Activated T-cell treated with anti-CD3 and anti-CD28 coated beads for 48 hours (primary cell): Measurements from ENCODE around the gene NTN4.
A peak's percentile ranks its signal among the peaks of the same experiment; 100 is the strongest.
"Not testable (repeated sequence)": the region's sequence is repeated elsewhere in the genome, so short reads cannot be mapped to it uniquely, and the experiment has no call there.

Experiments
- DNase-seq: peaks from one replicate; pipeline ENCODE4 v3.0.0-alpha.2; 2020; ENCODE audit warnings: low read depth

NTN4 gene

DNA sequence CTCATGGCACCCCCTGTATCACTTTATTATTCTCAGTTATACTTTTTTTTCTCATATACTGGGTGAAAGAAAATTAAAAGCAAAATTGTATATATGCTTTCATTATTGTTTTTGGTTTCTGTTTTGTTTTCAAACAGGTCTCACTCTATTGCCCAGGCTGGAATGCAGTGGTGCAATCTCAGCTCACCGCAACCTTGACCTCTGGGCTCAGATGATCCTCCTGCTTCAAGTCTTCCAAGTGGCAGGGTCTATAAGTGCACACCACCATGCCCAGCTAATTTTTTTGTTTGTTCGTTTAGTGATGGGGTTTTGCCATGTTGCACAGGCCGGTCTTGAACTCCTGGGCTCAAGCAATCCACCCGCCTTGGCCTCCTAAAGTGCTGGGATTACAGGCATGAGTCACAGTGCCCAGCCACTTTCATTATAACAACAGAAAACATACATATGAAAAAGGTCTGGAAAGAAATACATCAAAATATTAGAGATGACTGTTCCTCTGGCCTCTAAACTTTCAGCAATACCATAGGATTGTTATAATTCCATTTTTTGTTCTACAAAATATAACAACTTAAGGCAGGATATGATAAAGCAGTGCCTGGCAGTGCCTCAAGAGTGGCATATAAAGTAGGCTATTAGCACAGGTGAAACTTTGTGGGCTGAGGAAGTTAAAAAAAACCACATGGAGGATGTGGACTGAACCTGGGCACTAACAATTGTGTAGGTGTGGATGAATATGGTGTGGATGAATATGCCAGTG, 5.8 kb upstream of the NTN4 start:
- DNase-seq = no peak

DNA sequence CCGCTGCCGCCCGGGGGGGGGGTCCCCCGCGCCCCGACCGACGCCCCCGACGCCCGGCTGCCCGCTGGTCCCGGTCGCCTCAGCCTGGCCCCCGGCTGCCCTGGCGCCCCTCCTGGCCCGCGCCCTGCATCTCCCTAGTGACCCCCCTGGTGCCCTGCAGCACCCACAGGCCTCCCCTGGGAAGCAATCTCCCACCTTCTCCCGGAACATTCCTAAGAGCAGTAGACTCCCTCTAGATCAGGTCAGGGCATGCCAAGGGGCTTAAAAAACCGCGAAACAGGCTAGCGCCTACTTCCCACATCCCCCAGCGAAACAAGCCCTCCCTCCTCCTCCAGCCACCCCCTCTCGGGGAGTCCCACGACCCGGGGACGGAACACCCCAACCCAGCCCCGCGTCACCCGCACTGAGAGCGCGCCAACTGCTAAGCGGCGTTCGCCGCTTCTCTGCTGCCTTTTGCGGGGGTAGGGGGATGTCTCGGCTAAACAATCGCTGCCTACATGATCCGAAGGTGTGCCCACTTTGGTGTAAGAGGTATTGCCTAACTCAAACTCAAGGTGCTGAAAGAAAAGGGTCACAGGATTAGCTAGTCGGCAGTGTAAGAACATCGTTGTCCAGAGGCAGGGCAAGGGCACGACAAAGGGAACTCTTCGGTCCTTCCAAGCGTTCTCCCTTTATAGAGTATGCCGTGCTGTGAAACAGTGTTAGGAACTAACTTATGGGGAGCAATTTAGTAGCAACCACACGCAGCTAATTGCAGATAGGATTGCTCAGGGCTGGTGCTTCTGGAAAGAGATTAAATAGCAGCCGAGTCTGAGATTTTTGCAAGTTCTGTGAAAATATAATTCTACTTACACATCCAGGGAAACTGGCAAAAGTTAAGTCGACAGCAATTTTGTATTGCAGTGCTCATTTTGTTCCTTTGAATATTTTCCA, 619 bp upstream of the NTN4 start:
- peak; percentile 4 for DNase-seq

DNA sequence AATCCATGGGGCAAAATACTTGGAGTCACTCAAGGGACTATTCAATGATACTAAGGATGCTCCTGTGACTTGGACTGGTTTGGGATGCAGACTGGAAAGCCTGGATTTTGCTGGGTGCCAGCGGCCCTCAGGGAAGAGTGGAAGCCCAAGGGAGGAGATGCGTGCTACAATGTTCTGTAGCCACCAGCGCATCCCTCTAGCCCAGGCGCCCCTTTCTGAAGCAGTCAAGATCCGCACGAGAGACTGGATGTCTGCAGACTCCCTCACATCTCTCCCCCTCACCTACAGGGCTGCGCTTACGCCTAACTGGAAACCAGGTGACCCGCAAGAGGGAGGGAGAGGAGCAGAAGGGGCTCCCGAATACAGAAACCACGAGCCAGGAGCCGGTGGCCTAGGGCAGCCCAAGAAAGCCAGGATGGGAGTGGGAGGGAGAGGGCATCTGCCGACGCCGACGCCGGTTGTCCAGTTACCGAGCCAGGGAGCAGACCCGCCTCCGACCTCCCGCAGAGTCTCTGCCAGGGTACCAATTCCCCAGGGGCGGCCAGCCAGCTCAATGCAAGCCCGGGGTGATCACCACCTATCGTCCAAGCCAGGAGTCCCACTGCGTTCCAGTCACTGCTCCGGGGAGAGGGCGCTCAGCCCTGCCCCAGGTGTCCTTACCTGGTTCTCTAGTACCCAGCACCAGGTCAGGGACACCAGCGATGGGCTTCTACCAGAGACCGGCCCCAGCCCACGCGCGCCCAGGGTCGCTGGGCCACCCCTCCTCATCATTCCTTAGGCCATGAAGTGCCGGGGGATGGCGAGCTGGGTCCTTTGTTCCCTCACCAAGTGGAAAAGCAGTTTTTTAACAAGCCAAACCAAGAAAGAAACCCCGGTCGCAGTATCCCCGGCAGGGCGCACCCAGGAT, 1.2 kb downstream of the NTN4 start:
- no peak for DNase-seq

DNA sequence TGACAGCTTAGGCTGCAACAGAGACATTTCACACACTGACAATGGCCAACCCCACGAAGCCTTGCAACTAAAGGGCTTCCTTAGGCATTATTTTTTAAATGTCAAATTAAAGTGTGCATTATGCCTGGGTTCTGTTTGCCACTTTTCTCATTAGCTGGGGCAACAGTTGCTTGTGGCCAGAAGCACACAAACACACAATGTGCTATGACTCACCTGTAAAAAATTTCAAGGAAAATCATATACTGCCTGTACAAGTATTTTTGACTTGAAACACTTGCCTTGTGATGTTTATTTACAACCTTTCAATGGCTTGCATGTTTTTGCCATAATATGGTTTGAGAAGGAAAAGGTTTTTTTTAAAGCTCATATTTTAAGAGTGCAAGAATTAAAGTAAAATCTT, 1.9 kb downstream of the NTN4 start:
- DNase-seq = no peak

DNA sequence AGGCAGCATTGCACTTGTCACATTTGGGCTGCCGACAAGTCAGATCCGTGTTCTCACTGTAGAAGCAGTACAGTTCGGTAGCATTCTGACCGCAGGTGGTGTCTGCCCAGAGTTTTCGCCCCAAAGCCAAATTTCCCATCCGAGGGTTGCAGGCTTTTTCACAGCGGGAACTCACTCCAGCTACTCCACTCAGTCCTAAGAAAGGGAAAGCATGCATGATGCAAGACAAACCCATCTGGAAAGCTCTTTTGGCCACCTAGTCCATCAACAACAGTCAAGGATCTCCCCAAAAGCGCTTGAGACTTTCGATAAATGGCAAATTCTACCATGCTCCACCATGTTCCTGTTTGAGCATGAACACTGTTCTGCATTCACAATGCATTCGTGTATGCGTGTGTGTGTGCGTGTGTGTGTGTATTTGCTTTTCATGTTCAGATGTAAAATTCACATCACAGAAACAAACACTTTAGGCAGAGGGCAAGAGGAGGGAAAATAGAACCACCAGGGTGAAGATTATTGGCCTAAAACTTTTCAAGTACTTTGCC, 3.2 kb downstream of the NTN4 start:
- DNase-seq = no peak

DNA sequence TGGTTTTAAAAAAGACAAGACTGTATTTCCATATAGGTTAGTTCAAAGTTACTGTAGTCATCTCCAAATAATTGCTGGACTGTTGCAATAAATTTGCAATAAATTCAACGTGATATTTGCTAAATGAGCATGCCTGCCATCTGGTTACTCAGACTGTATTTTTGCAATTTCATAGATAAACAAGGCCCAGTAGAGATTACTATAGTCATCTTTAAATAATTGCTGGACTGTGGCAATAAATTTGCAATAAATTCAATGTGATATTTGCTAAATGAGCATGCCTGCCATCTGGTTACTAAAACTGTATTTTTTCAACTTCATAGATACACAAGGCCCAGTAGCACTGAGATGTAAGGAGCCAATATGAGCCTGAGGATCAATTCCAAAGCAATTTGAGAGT, 5.6 kb downstream of the NTN4 start:
- DNase-seq = no peak

DNA sequence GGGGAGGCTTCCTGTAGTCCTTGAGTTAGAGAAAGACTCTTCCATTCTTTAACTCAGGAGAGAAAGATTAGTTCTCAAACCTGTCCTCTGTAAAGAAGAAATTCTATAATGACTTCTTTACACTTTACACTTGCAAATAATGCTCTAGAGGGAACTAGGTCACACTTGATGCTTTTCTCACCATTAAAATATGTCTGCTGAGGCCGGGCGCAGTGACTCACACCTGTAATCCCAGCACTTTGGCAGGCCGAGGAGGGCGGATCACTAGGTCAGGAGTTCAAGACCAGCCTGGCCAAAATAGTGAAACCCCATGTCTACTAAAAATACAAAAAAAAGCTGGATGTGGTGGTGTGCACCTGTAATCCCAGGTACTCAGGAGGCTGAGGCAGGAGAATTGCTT, 6.3 kb downstream of the NTN4 start:
- DNase-seq = no peak

DNA sequence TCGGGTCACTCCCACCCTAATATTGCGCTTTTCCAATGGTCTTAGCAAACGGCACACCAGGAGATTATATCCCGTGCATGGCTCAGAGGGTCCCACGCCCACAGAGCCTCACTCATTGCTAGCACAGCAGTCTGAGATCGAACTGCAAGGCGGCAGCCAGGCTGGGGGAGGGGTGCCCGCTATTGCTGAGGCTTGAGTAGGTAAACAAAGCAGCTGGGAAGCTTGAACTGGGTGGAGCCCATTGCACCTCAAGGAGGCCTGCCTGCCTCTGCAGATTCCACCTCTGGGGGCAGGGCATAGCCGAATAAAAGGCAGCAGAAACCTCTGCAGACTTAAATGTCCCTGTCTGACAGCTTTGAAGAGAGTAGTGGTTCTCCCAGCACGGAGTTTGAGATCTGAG, 15.1 kb downstream of the NTN4 start:
- not testable (repeated sequence) for DNase-seq

DNA sequence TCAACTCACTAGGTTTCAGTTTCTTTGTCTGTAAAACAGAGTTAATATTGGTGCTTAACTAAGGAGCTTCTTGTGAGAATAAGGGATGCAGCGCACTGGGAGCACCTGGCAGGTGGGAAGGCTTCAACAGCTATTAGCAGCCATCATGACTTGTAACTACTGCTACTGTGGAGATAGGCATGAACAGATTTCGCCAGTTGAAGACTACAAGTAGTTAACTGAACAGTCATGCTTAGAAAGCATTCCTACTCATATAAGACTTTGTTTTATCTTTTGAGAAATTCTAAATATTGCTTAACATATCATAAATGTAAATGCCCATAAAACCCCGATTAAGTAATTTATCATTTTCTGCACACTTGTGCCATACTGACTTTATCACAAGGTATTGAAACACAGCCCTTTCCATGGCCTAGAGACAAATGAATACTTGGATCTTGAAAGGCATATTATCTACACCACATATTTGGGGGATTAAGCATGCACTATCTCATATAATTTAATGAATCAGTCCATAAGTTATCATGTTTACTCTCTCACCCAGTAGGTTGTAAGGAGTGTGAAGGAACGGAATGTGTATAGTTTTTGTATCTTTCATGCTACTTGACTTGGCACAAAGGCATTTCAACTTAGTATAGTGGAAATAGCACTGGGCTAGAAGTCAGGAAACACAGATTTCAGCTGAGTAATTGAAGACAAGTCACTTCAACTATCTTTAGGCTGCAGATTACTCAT, 16.1 kb downstream of the NTN4 start:
- DNase-seq = no peak

DNA sequence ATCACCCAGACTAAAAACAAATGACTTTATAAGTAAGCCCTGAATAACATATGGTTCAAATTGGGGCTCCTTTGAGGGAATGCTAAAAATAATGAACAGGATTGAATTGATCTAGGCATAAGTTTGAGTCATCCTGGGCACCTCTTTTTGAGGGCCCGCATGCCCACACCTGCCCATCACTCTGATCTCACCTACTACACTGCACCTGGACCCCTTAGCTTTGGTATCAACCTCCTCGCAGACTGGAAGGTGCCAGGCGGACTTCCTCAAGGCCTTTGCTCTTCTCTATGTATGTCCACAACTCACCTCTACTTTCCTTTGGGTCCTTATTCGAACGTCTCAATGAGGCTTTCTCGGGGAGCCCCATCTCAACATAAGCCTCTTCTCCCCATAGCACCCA, 17.2 kb downstream of the NTN4 start:
- DNase-seq = no peak

DNA sequence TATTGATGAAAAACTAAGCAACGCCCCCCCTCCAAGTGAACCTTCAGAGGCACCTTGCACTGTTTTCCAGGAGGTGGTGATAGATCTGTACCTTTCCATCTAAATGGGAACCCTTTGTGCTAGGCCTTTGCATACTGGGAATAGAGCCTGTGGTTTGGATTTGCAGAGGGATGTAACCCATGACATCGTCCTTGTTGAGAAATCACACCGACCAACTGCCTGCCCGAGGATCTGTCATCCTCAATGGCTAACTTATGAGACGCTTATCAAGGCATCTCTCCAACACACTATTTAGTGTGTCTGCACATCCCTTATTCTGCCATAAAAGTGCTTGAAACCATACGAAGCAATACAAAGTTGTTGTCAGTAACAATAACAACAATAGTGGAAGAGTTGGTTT, 22.9 kb downstream of the NTN4 start:
- no peak for DNase-seq

DNA sequence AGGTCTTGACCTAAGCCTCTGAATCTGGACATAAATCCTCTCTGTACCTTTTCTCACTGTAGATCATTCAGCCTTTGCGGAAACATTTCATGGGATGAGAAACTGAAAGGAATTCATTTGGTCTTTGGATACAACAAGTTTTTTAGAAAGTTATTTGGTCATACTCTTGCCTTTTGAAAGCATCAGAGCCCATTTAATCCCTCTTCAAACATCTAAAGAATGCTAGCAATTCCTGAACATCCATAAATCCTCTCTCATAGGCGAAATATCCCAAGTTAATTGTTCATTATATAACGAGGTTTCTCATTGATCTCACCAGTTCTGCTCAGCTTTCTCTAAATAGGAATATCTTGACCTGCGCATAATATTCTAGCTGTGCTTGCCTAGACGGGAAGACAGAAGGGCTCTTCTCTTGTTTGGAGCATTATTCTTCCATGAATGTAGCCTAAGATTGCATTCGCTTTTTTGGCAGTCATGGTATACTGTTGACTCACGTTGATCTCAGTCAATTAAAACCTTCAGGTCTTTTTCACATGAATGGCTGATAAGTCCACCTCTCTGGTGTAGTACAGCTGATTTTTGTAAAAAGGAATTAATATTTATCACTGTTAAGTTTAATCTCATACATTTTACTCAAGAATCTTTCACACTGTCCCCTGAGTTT, 24.1 kb downstream of the NTN4 start:
- DNase-seq = no peak

DNA sequence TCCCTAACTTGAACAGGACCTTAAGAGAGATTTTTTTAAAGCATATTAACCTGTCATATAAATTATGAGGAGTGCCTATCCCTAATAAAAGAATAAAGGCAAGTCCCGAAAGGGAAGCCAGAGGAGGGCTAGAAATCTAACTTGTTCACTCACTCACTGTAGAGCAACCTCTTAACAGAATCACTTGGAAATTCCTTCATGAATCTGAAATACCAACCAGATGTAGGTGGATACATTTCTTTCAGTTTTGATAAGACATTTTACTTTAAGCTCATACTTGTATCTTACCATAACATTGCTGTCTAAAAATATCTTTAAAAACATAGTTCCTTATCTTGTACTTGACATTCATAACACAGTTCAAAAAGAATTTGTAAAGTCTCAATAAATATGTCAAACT, 25.7 kb downstream of the NTN4 start:
- DNase-seq = no peak

DNA sequence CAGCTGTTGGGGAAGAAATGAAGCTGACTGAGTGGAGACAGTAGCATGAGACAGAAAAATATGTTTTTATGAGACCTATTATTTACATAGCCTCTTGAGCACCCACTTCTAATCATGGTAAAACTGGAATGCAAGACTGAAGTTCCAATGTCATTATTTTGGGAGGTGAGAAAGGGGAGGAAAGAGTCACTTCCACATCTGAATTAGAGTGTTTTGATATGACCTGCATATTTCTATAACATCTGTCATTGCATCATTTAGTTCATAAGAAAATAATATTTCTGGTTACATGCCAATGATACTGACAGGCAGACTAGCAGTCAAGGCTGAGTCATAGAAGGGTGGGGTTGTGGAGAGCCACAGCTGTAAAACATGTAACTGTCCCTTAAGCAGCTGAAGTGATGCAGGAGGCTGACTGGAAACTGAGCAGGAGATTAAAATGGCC, 26.7 kb downstream of the NTN4 start:
- DNase-seq = no peak

DNA sequence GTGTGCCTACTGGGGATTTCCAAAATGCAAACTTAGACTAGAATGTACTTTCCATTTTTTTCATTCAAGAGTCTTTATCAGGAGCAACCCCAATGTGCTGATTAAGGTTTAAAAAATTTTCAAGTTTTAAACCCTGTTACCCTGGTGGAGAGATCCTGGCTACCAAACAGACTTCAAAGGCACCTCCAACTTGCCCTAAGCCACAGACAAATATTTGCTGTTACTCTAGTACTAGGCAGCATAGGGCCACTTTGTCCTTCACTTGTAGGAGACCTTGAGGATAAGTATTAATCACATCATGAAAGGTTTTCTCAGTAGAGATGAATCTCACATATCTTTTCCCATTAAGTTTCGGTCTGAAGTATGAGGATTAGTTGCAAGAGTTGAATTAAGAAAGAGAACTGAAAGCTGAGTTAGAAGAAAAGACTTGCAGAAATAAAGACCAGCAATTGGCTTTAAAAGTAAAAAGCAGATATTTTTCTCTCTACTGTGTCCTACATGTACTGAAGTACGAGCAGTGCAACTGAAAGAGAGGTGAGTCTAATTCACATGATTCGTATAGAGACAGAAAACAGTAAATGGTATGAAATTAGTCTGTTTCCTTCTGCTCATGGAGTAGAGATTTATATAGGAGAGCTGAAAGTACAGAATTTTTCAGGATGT, 28.3 kb downstream of the NTN4 start:
- no peak for DNase-seq

DNA sequence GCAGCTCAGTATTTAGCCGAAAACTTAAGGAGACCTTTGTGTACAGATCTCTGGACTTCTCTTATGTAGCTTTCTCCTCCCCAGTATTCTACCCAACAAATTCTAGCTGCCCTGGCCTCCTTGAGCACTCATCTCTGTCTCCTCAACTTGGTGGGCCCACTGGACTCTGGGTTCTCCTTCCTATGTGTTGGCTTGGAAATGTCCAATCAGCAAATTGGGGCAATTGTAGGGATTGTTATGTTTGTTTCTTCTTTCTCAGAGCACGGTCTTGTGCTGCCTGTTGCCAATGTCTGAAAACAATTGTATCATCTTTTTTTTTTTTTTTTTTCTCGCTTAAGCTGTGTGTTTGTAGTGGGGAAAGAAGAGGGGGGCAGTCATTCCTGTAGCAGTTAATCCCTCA, 30.2 kb downstream of the NTN4 start:
- DNase-seq = no peak

DNA sequence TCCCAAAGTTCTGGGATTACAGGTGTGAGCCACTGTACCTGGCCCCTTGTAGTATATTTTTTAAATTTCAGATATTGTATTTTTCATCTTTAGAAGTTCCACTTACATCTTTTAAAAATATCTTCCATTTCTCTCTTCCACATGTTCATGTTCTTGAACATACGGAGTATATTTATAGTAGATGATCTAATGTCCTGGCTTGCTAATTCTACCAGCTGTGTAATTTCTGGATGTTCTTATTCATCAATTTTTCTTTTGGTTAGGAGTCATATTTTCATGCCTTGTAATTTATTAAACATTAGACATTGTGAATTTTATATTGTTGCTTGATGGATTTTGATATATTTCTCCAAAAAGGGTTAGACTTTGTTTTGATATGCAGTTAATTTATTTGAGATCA, 30.8 kb downstream of the NTN4 start:
- DNase-seq = no peak

DNA sequence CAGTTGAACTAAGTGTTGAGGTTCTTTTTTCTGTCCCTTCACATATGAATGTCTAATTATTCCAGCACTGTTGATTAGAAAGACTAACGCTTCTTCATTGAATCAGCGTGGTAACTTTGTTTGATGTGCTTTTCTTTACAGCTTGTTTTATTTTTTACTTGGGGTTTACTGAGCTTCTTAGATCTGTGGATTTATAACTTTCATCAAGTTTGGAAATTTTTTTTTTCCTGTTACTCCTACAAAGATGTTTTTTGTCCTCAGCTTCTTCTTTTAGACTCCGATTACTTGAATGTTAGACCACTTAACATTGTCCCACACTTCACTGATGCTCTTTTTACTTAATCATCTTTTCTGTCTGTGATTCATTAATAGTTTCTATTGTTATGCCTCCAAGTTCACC, 31.5 kb downstream of the NTN4 start:
- no peak for DNase-seq

DNA sequence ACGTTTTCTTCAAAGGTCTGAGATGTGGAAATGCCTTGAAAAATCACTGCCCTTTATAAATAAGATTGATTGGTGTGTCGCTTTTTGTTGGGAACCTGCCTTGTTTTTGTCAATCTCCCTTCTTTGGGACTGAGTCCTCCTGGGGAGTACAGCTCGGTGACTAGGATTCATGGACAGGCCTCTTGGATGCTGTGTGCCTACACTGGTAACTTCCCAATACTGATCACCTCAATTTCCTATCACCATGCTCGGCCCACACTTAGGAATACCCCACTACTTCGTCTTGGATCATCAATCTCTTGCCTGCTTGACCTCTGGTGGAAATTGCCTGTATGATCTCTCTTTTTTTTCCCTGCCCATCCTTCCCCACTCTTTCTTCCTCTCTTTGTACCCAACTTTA, 34.2 kb downstream of the NTN4 start:
- no peak for DNase-seq

DNA sequence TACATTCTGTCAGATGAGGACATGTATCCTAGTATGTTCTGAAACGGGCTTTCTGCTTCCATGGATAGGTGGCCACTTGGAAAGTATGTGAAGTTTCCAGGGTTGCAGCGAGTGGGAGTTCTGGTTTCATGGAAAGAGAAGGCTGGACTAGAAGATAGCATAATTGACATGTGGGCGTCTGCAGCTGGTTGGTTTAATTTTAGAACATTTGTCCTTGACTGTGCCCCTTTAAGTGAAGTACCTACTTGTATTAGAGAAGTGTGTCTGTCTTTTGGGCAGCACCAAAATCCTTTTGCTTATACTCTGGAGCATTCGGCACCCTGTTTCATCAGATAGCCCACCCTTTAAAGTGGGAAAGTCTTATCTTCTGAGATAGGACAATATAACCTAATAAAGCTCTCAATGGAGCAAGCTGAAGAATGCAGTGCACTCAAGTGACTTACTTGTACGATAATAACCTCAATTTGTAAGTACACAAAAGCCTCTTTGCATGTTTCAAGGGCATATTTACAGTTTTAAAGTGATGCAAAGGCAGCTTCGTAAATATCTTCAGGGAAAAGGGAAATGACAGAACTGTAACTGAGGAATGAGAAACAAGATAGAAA, 35.2 kb downstream of the NTN4 start:
- DNase-seq = no peak
